BJ (cell line): Measurements from ENCODE around the gene ADARB1. TPM values are rescaled to one million over a fixed set of nuclear protein-coding genes. Genes with fewer than 3 reads are reported as not detected.
A peak's percentile ranks its signal among the peaks of the same experiment; 100 is the strongest.

ENCODE experiments used
- CTCF ChIA-PET: fragments of 350-600 bp; formaldehyde crosslinking; extraction: SDS; loops from one replicate; lab custom pipeline; 2021; ENCODE audit warnings: antibody characterized with exemption, inconsistent platforms; lab: Yijun Ruan, JAX
- POLR2A ChIA-PET: fragments of 300-600 bp; sonication (Branson Sonifier 250); formaldehyde crosslinking; extraction: SDS; loops from one replicate; lab custom pipeline; 2021; ENCODE audit warnings: antibody characterized with exemption; lab: Charles Lee
- DNase-seq: peaks from one replicate; pipeline ENCODE4 v3.0.0-alpha.2; 2011; ENCODE audit warnings: low read depth
- H3K27me3 ChIP-seq: 2 replicates; pipeline ENCODE4 v1.6.0; 2011; ENCODE audit warnings: low read length; ENCODE audit not compliant: control insufficient read depth, insufficient read depth
- H3K36me3 ChIP-seq: 2 replicates; pipeline ENCODE4 v1.5.1; 2011; ENCODE audit warnings: low read length; ENCODE audit not compliant: control insufficient read depth, insufficient read depth
- H3K4me3 ChIP-seq: 2 replicates; pipeline ENCODE4 v1.5.1; 2011; ENCODE audit warnings: low read depth, mild to moderate bottlenecking, control low read depth, low read length
- CTCF ChIP-seq: IDR thresholded peaks from 2 replicates; pipeline ENCODE4 v1.5.1; 2011; ENCODE audit warnings: low read depth, mild to moderate bottlenecking, control low read depth, inconsistent platforms, low read length, moderate library complexity; ENCODE audit not compliant: insufficient read depth
- polyA plus RNA-seq: library from polyadenylated mRNA; depleted of rRNA; stranded (reverse); fragments of >200 nt; gene quantifications from 2 replicates; pipeline ENCODE4 v1.2.3, GENCODE V29; 2011

Gene ADARB1
- polyA plus RNA-seq, 1 experiment, result 10.9 TPM

GRCh38 chr21:45246386-45247320, 172.3 kb downstream of the ADARB1 start:
- CTCF ChIA-PET, result interaction anchor here (0.6 to 0.7 kb wide), 2 partner anchors 9 to 108 kb away, joined by 3 read pairs; no protein-coding TSS in a partner anchor

GRCh38 chr21:45248301-45248892, 174.0 kb downstream of the ADARB1 start:
- H3K36me3 ChIP-seq, result no peaks in the 10 kb centered on the region
- H3K27me3 ChIP-seq, result peaks cover 4% of the 10 kb centered on the region
- DNase-seq, result no peak
- H3K4me3 ChIP-seq, result 0 out of 2 replicates have a peak overlapping the region, but pooled peaks have one; percentile 20
- ChIA-PET POLR2A (no interaction called here), CTCF (interaction anchor here (0.6 to 2.0 kb wide), 6 partner anchors 14 to 275 kb away, joined by 3 to 5 read pairs (median 3); no protein-coding TSS in a partner anchor)
- no peak for TF ChIP-seq CTCF

More at GRCh38 chr21:45246386-45247320, 172.3 kb downstream of the ADARB1 start:
- POLR2A ChIA-PET, result no interaction called here
- peaks cover 4% of the 10 kb centered on the region for H3K27me3 ChIP-seq
- no peak overlapping the region for H3K4me3 ChIP-seq
- no peak for TF ChIP-seq CTCF
- DNase-seq, result no peak
- H3K36me3 ChIP-seq, result no peaks in the 10 kb centered on the region

GRCh38 chr21:45248893-45249381, 174.6 kb downstream of the ADARB1 start:
- Histone ChIP-seq H3K36me3 (no peaks in the 10 kb centered on the region), H3K27me3 (peaks cover 4% of the 10 kb centered on the region), H3K4me3 (0 out of 2 replicates have a peak overlapping the region, but pooled peaks have one; percentile 20)
- TF ChIP-seq CTCF, result no peak
- CTCF ChIA-PET, result interaction anchor here (1.0 to 2.0 kb wide), 4 partner anchors 15 to 276 kb away, joined by 3 to 5 read pairs (median 3); no protein-coding TSS in a partner anchor
- DNase-seq, result no peak
- POLR2A ChIA-PET, result no interaction called here

- POLR2A ChIA-PET, result no interaction called here
- H3K4me3 ChIP-seq, result no peak overlapping the region
- H3K36me3 ChIP-seq, result no peaks in the 10 kb centered on the region
- peaks cover 7% of the 10 kb centered on the region for H3K27me3 ChIP-seq
- DNase-seq, result no peak
- CTCF ChIA-PET, result interaction anchor here (1.0 to 2.0 kb wide), 3 partner anchors 16 to 191 kb away, joined by 3 to 5 read pairs (median 3); no protein-coding TSS in a partner anchor
- no peak for TF ChIP-seq CTCF
Observed at GRCh38 chr21:45249626-45250025, 175.2 kb downstream of the ADARB1 start.

- TF ChIP-seq CTCF, result no peak
- POLR2A ChIA-PET, result no interaction called here
- DNase-seq, result no peak
Observed at GRCh38 chr21:45250272-45250671, 175.9 kb downstream of the ADARB1 start.

More at GRCh38 chr21:45250272-45250671, 175.9 kb downstream of the ADARB1 start:
- Histone ChIP-seq H3K27me3 (peaks cover 10% of the 10 kb centered on the region), H3K4me3 (no peak overlapping the region), H3K36me3 (no peaks in the 10 kb centered on the region)
- CTCF ChIA-PET, result interaction anchor here (2.0 kb wide), 1 partner anchor 110 kb away, joined by 5 read pairs; no protein-coding TSS in a partner anchor
